ENCODE results near the gene UNC50. TPM values are rescaled to one million over a fixed set of nuclear protein-coding genes. Genes with fewer than 3 reads are reported as not detected.

Gene UNC50
- polyA plus RNA-seq, 1 donor (not counting 4 experiments of a cell fraction or from before 2014, with no cell fraction given) = 75.2 TPM

DNA sequence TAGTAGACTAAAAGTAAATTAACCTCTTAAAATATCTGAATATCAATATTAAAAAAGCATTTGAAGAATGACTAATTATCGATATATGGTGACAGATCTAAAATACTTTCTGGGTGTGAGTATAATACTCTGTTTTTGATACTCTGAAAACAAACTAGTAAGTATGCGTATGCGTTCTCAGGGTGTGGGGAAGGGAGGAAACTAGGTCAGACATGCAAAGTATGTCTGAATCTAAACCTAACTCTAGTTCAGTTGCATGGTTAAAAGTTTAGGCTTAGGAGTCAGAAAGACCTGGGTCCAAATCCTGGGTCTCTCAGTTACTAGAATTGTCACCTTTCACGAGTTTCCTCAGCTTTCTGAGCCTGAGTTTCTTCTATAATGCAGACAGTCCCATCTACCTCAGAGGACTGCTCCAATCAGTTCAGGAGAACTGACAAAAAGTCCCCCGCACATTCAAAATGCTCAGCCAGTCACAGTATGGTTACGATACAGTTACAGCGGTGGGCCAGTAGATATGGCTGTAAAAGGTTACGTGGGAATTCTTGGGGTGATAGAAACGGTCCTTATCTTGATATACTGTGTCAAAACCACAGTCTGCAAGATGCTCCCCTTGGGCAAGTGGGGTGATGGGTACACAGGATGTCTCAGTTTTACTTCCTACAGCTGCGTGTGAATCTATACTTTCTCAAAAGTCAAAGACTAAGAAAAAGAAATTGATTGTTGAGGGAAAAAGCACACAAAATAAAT is 29.2 kb downstream of the UNC50 start:
- Histone ChIP-seq H3K9ac (ENCODE audit: control insufficient read depth, extremely low read depth, insufficient read depth, low read length) (no peak overlapping the region), H3K4me2 (ENCODE audit: control insufficient read depth, extremely low read depth, insufficient read depth, low read depth, low read length) (no peak overlapping the region), H3K9me1 (ENCODE audit: control insufficient read depth, extremely low read depth, insufficient read depth, low read length) (no peaks in the 10 kb centered on the region), H2AFZ (ENCODE audit: control insufficient read depth, low read length) (no peak overlapping the region), H4K20me1 (ENCODE audit: control insufficient read depth, extremely low read depth, insufficient read depth, low read length) (no peaks in the 10 kb centered on the region), H3K36me3 (ENCODE audit: control insufficient read depth in 2 of 2, extremely low read depth in 1 of 2, insufficient read depth in 2 of 2, low read length in 2 of 2) (no peaks in the 10 kb centered on the region), H3K4me1 (ENCODE audit: control insufficient read depth, extremely low read depth, insufficient read depth, low read length) (no peaks in the 10 kb centered on the region), H3K27me3 (ENCODE audit: control insufficient read depth, extremely low read depth, insufficient read depth, low read length) (no peaks in the 10 kb centered on the region), H3K9me3 (ENCODE audit: control insufficient read depth, low read depth, low read length) (no peaks in the 10 kb centered on the region), H3K4me3 (ENCODE audit: control insufficient read depth in 2 of 3, extremely low read depth in 1 of 3, insufficient read depth in 2 of 3, low read depth in 1 of 3, low read length in 3 of 3) (no peak overlapping the region), H3K79me2 (ENCODE audit: control insufficient read depth, insufficient read depth, low read length) (no peaks in the 10 kb centered on the region), H3K27ac (ENCODE audit: control insufficient read depth, insufficient read depth, low read length) (no peak overlapping the region)
- DNase-seq (ENCODE audit: low read depth, low spot score) (no peak), FAIRE-seq (no peak)
- TF ChIP-seq, protein P1, sequence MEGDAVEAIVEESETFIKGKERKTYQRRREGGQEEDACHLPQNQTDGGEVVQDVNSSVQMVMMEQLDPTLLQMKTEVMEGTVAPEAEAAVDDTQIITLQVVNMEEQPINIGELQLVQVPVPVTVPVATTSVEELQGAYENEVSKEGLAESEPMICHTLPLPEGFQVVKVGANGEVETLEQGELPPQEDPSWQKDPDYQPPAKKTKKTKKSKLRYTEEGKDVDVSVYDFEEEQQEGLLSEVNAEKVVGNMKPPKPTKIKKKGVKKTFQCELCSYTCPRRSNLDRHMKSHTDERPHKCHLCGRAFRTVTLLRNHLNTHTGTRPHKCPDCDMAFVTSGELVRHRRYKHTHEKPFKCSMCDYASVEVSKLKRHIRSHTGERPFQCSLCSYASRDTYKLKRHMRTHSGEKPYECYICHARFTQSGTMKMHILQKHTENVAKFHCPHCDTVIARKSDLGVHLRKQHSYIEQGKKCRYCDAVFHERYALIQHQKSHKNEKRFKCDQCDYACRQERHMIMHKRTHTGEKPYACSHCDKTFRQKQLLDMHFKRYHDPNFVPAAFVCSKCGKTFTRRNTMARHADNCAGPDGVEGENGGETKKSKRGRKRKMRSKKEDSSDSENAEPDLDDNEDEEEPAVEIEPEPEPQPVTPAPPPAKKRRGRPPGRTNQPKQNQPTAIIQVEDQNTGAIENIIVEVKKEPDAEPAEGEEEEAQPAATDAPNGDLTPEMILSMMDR (optimal IDR thresholded peaks at IDR 0.05 in 1 of 3, IDR thresholded peaks at IDR 0.05 in 1 of 3, conservative IDR thresholded peaks at IDR 0.05 in 1 of 3; ENCODE audit: extremely low read depth in 1 of 3, insufficient read depth in 2 of 3, low read length in 3 of 3) = no peak
- no peak for TF ChIP-seq EZH2 (IDR thresholded peaks at IDR 0.05; ENCODE audit: low read length)
- dilution Hi-C loops (cut with MboI; ENCODE audit: extremely low pct_ligation_motif_present, low sequenced_read_pairs) = no loop called here

DNA sequence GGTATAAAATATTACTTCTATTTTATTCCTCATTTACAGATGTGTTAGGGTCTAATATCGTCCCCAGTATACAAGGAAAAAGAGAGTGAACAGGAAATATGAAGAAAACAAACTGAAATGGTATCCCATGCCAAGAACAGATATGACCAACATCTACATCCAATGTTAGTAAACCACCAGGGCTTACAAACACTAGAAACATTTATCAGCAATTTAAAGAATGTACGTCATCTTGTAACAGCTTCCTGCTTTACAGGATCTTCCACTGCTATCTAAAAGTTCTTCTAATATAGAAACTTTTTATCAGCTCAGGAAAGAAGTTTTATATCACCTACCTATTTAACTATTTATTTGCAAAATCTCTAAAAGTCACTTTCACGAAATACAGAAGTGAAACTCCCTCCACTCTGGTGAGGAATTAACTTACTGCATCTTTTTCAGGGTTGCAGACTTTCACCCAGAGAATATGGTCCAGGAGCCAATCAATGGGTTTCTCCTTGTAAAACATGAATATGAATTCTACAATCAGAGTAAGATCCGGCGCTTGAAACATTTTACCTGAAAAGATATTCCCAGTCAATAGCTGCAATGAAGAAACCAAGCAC is 35.2 kb downstream of the UNC50 start:
- no peak for FAIRE-seq
- H3K4me3 ChIP-seq (ENCODE audit: control insufficient read depth in 2 of 3, extremely low read depth in 1 of 3, insufficient read depth in 2 of 3, low read depth in 1 of 3, low read length in 3 of 3) = no peak overlapping the region
- H3K4me1 ChIP-seq (ENCODE audit: control insufficient read depth, extremely low read depth, insufficient read depth, low read length) = peaks cover 3% of the 10 kb centered on the region
- no peak overlapping the region for H2AFZ ChIP-seq (ENCODE audit: control insufficient read depth, low read length)
- H3K9me3 ChIP-seq (ENCODE audit: control insufficient read depth, low read depth, low read length) = no peaks in the 10 kb centered on the region
- no peak overlapping the region for H3K9ac ChIP-seq (ENCODE audit: control insufficient read depth, extremely low read depth, insufficient read depth, low read length)
- no peak overlapping the region for H3K4me2 ChIP-seq (ENCODE audit: control insufficient read depth, extremely low read depth, insufficient read depth, low read depth, low read length)
- no peaks in the 10 kb centered on the region for H3K9me1 ChIP-seq (ENCODE audit: control insufficient read depth, extremely low read depth, insufficient read depth, low read length)
- dilution Hi-C loops (cut with MboI; ENCODE audit: extremely low pct_ligation_motif_present, low sequenced_read_pairs) = no loop called here
- no peak for DNase-seq (ENCODE audit: low read depth, low spot score)
- no peaks in the 10 kb centered on the region for H3K27me3 ChIP-seq (ENCODE audit: control insufficient read depth, extremely low read depth, insufficient read depth, low read length)
- H3K27ac ChIP-seq (ENCODE audit: control insufficient read depth, insufficient read depth, low read length) = no peak overlapping the region
- H4K20me1 ChIP-seq (ENCODE audit: control insufficient read depth, extremely low read depth, insufficient read depth, low read length) = no peaks in the 10 kb centered on the region
- no peaks in the 10 kb centered on the region for H3K79me2 ChIP-seq (ENCODE audit: control insufficient read depth, insufficient read depth, low read length)
- TF ChIP-seq, protein P1 (optimal IDR thresholded peaks at IDR 0.05 in 1 of 3, IDR thresholded peaks at IDR 0.05 in 1 of 3, conservative IDR thresholded peaks at IDR 0.05 in 1 of 3; ENCODE audit: extremely low read depth in 1 of 3, insufficient read depth in 2 of 3, low read length in 3 of 3) = no peak
- no peak for TF ChIP-seq EZH2 (IDR thresholded peaks at IDR 0.05; ENCODE audit: low read length)
- no peaks in the 10 kb centered on the region for H3K36me3 ChIP-seq (ENCODE audit: control insufficient read depth in 2 of 2, extremely low read depth in 1 of 2, insufficient read depth in 2 of 2, low read length in 2 of 2)

Data from keratinocyte (primary cell).